GM06990 (cell line): ENCODE measurements around the gene TPM1.

Experiments used
- DNase-seq: peaks from one replicate; pipeline ENCODE4 v3.0.0-alpha.2; 2011; ENCODE audit not compliant: insufficient read length; ENCODE audit errors: extremely low read depth
- H3K27me3 ChIP-seq: replicated peaks from 2 replicates; pipeline ENCODE4 v1.6.0; 2011; ENCODE audit warnings: low read length; ENCODE audit not compliant: control insufficient read depth, insufficient read depth
- H3K36me3 ChIP-seq: 2 replicates; pipeline ENCODE4 v1.5.1; 2011; ENCODE audit warnings: low read length; ENCODE audit not compliant: control insufficient read depth, insufficient read depth
- H3K4me3 ChIP-seq: replicated peaks from 2 replicates; pipeline ENCODE4 v1.5.1; 2011; ENCODE audit warnings: low read depth, mild to moderate bottlenecking, control low read depth, low read length
- CTCF ChIP-seq: IDR thresholded peaks from 2 replicates; pipeline ENCODE4 v1.5.1; 2011; ENCODE audit warnings: low read length, control low read depth, mild to moderate bottlenecking, inconsistent platforms; ENCODE audit not compliant: insufficient read depth, poor library complexity, severe bottlenecking

The TPM1 gene

GRCh38 chr15:63013052-63013808 lies 29.3 kb upstream of the TPM1 start:
- H3K4me3 ChIP-seq: no peak overlapping the region
- no peaks in the 10 kb centered on the region; the same call in 1 of the 2 replicates for H3K27me3 ChIP-seq
- no peaks in the 10 kb centered on the region for H3K36me3 ChIP-seq
- TF ChIP-seq CTCF: no peak
- DNase-seq: no peak

GRCh38 chr15:63014578-63014977 lies 28.0 kb upstream of the TPM1 start:
- H3K36me3 ChIP-seq: no peaks in the 10 kb centered on the region
- no peak for DNase-seq
- TF ChIP-seq CTCF: no peak
- H3K4me3 ChIP-seq: no peak overlapping the region
- no peaks in the 10 kb centered on the region; the same call in 1 of the 2 replicates for H3K27me3 ChIP-seq

- no peak for TF ChIP-seq CTCF
- no peaks in the 10 kb centered on the region for H3K36me3 ChIP-seq
- no peak overlapping the region for H3K4me3 ChIP-seq
- DNase-seq: no peak
- no peaks in the 10 kb centered on the region; the same call in 1 of the 2 replicates for H3K27me3 ChIP-seq
Measured at GRCh38 chr15:63015618-63016017, 26.9 kb upstream of the TPM1 start.

- H3K36me3 ChIP-seq: no peaks in the 10 kb centered on the region
- no peak for TF ChIP-seq CTCF
- no peaks in the 10 kb centered on the region; the same call in 1 of the 2 replicates for H3K27me3 ChIP-seq
- no peak overlapping the region for H3K4me3 ChIP-seq
- no peak for DNase-seq
Measured at GRCh38 chr15:63016234-63016633, 26.3 kb upstream of the TPM1 start.

GRCh38 chr15:63018639-63019038 lies 23.9 kb upstream of the TPM1 start:
- Histone ChIP-seq H3K27me3 (no peaks in the 10 kb centered on the region; the same call in 1 of the 2 replicates), H3K4me3 (no peak overlapping the region), H3K36me3 (no peaks in the 10 kb centered on the region)
- no peak for TF ChIP-seq CTCF
- DNase-seq: no peak
